HG03045 (cell line): ENCODE data around the gene VN1R5.
A peak's percentile ranks its signal among the peaks of the same experiment; 100 is the strongest.
"Not testable (repeated sequence)": the region's sequence is repeated elsewhere in the genome, so short reads cannot be mapped to it uniquely, and the experiment has no call there.

Source experiments
- ATAC-seq: cut with Tn5 transposase; IDR thresholded peaks from one replicate; pipeline ENCODE4 v1.9.1; 2021; ENCODE audit warnings: mild to moderate bottlenecking, moderate library complexity; ENCODE audit not compliant: unreplicated experiment

The VN1R5 gene

DNA sequence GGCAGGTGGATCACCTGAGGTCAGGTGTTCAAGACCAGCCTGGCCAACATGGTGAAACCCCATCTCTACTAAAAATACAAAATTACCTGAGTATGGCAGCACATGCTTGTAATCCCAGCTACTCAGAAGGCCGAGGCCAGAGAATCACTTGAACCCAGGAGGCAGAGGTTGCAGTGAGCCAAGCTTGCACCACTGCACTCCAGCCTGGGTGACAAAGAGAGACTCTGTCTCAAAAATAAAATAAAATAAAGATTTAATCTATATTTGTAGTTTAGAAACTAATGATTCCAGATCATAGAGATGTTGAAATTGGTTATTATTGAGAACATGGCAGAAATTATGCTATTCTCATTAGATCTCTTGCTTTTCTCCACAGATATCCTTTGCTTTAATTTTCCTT lies at the start of gene VN1R5:
Gene VN1R5, plus strand, starts transcription at position 301 of the 400 bp plus-strand sequence.
- not testable (repeated sequence) for ATAC-seq

DNA sequence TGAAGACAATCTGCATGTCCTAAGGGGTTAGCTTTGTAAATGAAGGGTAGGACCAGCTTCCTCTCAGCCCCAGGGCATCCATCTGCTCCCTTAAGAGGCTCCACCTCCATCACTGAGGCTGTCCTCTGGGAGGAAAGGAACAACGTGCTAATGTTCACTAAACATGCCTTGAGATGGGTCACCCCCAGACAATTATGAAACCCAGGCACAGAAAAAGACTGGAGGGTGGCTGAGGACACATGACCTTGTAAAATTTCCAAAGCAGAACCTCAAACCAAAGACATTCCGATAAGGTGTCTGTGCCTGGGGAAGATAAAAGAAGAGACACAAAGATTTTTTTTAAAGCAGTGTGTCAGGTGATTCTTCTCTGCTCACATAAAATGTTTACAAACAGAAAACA lies 46.5 kb upstream of the VN1R5 start:
- no peak for ATAC-seq

DNA sequence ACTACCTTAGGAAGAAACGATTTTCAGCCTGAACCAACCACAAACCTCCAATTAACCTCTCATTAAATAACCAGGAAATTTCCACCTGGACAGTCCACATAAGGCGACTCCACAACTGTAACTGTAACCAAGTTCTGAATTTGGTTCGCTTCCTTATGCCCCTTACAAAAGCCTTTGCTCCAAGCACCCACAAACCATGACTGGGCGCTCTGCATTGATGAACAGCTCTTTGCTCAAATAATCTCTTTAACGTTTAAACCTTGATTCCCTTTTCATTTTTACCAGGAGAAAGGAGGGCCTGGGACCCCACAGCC lies 45.9 kb upstream of the VN1R5 start:
- ATAC-seq: no peak

DNA sequence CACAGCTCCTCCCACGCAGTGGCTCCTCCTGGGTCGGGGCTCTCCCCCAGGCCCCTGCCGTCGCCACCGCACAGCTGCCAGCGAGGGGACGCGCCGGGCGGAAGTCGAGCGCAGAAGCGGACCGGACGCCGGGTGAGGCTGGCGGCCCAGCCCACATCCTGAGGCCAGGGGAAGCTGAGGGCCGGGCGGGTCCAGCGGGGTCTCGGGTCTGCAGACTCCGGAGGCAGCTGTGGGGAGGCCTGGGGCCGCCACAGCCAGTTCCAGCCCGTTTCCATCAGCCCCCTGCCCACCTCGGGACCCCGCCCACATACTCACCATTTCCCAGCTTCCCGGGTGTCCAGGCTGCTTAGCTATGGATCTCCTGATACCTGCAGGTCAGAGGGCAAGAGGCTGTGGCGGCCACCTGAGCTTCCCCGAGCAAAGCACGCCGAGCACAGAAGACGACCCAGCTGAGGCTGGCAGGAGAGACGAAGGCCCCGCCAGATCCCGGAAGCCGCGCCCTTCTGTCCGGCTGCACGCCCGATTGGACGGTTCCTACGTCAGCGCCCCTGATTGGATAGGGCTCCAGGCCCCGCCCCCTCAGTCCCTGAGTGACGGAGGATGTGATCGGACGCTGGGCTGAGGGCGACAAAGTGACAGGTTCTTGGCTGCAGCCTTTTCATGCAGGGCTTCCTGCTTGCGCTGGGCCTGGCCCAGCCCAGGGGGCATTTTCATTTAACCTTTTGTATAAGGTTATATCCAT lies 45.3 kb upstream of the VN1R5 start:
- peak; percentile 97 for ATAC-seq

DNA sequence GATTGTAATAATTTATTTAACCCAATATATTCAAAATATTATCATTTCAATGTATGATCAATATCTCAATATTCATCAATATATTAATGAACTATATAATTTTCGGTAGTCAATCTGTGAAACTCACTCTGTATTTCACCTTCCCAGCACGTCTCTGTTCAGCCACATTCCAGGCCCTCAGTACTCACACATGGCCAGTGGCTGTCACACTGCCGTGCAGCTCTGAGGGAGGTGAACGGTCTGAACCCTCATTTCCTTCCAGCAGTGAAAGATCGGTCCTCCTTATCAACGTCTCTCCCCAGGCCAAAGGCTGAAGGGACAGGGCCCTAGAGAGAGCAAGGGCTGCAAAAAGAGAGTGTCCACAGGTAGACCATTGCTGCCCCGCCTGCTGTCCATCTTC lies 44.5 kb upstream of the VN1R5 start:
- ATAC-seq: no peak

DNA sequence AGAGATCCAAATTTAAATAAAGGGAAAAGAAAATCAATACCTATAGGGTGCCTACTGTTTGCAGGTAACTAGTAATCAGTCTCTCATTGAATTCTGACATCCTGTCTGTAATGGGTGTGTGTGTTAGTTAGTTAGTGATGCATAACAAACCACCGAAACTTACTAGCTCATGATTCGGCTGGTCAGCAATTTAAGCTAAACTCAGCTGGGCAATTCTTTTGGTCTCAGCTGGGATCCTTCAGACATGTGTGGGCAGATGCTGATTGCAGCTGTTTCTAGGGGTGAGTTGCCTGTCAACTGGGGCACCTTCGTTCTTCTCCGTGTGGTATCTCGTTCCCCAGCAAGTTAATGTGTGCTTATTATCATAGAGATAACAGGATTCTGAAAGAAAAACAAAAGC lies 43.9 kb upstream of the VN1R5 start:
- peak; percentile 42 for ATAC-seq

DNA sequence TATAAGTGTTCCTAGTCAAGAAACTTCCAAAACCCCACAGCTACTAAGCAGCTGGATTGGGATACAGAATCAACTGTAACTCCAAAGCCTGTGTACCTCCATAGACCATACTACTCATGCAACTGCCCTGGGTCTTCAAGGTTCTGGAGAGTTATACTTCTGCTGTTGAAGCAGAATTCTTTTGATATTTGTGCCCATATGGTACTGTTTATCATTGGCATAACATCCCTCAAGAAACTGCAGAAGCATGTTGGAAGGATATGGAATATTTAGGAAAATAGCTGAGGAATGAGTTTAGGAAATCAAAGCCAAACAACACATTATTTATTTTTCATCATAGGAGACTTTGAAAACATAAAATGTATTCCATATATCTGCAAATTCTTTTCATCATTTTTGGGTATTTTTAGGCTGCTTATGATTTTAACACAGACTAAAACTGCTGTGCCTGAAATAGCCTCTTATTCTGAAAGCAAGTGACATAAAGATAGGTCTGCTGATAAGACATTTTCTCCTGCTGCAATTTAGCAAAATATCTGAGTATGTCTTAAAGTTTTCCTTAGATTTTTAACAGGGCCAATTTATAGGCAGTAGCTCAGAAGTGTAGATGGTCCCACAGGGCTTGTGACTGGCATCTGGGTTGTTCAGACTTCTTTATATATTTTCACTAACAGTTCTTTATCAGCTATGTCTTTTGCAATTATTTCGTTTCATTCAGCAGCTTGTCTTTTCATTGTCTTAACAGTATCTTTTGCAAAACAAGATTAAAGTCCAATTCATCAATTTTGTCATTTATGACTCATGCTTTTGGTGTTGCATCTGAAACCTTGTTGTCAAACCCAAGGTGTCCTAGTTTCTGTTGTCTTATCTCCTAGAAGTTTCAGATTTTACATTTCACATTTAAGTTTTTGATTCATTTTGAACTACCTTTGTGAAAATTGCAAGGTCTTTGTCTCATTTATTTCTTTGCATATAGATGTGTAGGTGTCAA lies 43.0 kb upstream of the VN1R5 start:
- ATAC-seq: no peak

DNA sequence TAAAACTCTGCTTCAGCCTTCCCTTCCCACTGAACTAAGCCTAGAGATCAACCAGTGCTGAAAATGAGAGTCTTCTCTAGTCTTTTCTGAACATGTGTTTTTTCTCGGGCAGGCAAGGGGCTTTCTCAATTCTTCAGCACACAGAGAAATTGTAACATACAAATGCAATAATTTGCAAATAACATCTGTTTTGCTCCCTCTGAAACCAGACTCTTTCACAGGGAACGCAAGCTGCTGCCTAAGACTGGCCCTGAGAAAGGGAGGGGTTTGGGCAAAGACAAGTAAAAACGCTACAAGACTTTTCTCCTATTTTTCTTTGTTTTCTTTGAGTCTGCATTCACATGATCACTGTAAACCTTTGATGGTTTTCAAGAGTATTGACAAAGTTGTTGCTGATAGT lies 39.6 kb upstream of the VN1R5 start:
- no peak for ATAC-seq

DNA sequence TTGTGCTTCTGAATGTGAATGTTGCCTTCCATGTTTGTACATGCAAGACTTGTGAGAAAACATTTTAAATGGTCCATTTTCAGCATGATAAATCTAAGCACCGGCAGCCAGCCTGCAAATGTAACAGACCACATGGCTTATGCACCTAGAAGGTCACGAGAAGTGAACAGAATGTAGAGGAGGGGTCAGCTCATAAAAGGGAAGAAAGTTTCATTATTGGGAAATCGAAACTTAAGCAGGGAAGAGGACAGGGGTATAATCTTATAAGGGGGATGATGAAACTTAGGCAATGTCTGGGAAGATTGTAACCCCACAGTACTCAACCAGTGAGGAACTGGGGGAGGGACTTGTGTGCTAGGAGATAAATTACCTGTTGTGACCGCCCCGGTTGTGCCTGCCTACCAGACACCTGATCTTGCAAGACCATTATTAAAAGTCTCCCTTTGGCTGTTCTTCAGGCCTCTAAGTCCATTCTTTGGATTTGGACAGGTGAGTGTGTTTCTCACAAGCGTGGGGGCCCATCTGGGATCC lies 37.7 kb upstream of the VN1R5 start:
- no peak for ATAC-seq

DNA sequence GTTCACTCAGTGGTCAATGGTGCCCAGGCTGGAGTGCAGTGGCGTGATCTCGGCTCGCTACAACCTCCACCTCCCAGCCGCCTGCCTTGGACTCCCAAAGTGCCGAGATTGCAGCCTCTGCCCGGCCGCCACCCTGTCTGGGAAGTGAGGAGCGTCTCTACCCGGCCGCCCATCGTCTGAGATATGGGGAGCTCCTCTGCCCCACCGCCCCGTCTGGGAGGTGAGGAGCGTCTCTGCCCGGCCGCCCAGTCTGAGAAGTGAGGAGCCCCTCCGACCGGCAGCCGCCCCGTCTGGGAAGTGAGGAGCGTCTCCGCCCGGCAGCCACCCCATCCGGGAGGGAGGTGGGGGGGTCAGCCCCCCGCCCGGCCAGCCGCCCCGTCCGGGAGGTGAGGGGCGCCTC lies 35.6 kb upstream of the VN1R5 start:
- ATAC-seq: not testable (repeated sequence)

DNA sequence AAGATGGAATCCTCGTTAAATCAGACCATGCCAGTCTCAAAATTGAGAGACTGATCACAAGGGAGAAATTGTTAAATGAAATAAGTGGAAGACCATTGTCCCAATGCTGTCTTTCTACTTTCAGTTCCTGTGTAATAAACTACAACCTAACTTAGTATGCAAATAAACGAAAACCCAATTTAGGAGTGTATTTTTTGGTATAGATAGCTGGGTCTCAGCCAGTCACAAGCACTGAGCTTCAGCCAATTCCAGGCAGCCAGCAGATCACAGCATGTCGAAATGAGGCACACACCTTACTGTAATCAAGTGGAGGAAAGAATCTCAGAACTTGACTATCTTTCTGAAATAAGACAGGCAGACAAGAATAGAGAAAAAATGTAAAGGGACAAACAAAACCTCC lies 33.0 kb upstream of the VN1R5 start:
- no peak for ATAC-seq

DNA sequence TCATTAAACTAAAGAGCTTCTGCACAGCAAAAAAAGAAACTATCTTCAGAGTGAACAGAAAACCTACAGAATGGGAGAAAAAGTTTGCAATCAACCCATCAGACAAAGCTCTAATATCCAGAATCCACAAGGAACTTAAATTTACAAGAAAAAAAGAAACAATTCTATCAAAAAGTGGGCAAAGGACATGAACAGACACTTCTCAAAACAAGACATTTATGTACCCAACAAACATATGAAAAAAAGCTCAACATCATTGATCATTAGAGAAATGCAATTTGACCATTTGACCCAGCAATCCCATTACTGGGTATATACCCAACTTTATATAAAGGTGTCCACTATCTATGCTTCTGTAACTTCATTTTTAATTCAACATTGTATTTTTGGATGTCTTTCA lies 31.1 kb upstream of the VN1R5 start:
- ATAC-seq: no peak

DNA sequence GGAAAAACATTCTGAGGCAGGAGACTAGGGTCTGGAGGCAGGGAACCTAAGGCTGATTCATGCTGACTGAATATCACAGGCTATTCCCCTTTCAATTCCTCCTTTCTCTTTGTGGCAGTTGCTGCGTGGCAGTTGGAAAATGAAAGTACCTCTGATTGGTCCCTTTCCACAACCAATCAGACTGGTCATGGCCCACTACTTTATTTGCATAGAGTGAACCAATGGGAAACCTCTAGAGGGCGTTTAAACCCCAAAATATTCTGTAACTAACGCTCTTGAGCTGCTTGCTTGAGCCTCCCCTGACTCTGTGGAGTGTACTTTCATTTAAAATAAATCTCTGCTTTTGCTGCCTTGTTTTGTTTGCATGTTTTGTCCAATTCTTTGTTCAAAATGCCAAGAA lies 27.7 kb upstream of the VN1R5 start:
- ATAC-seq: no peak

DNA sequence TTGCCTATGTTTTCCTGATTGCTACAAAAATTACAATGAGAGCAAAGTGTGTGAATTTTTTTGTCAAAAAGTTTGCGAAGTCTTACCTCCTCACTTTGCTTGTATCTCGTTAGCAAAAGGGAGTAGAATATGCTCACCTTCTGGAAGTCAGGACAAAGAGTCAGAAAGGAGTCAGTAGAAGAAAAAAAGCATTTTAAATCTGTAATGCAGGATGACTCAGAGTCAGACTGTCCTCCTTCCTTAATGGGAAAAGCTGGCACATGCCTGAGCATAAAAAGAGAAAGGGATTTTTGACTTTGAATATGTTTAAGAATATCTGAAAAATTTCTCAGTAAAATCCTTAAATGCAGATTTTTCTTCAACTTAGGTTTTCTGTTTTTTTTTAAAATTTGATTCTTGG lies 14.2 kb upstream of the VN1R5 start:
- no peak for ATAC-seq

DNA sequence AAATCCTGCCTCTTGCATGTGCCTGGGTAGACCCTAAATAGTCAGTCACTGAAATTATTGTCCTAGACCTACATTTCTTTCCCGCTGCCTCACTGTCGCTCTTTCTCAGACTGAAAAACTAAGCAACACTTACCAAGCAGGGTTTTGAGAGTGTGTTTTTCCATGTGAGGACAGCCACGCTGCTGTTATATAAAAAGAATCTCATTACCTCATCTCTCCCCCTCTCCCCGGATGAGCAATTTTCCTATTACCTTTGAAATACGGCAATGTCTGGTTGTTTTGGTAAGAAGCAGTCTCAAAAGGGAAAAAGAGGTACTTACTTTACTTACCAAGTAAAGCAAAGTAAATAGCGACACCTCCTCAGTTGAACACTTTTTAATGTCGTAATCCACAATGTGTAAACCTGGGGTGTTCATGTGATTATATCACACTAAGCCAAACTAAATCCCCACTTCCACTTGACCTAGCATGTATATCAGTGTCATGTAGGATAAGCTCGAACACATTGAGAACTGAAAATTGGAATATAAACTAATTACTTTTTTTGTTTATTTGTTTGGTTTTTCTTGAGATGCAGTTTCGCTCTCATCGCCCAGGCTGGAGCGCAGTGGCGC lies 12.2 kb upstream of the VN1R5 start:
- no peak for ATAC-seq

DNA sequence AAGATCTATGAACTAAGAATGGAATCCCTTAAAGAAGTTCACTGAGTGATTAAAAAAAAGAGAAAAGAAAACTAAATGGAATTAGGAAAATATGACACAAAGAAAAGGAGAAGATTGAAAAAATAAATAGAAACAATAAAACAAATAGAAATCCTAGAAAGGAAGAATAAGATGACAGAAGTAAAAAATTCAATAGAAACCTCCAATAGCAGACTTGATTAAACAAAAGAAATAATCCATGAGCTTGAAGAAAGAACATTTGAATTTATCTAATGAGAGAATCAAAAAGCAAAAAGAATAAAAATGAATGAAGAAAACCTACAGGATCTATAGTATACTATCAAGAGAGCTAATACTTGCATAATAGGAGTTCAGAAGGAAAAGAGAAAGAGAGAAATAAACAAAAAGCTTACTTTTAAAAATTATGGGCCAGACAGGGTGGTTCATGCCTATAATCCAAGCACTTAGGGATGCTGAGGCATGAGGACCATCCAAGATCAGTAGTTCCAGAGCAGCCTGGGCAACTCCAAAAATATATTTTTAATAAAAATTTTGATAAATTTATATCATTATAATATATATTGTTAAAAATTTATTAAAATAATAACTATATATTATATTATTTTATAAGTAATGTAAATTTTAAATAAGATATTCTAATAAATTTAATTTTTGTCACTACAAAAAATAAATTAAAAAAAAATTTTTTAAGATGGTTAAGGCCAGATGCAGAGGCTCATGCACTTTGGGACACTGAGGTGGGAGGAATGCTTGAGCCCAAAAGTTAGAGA lies 9.4 kb upstream of the VN1R5 start:
- ATAC-seq: no peak

DNA sequence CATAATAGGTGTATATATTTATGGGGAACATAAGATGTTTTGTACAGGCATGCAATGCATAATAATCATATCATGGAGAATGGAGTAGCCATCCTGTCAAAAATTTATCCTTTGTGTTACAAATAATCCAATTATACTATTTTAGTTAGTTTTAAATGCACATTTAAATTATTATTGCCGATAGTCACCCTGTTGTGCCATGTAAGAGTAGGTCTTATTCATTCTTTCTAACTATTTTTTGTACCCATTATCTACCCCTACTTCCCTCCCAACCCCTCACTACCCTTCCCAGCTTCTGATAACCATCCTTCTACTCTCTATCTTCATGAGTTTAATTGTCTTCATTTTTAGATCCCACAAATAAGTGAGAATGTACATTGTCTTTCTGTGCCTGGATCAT lies 8.3 kb upstream of the VN1R5 start:
- ATAC-seq: no peak

DNA sequence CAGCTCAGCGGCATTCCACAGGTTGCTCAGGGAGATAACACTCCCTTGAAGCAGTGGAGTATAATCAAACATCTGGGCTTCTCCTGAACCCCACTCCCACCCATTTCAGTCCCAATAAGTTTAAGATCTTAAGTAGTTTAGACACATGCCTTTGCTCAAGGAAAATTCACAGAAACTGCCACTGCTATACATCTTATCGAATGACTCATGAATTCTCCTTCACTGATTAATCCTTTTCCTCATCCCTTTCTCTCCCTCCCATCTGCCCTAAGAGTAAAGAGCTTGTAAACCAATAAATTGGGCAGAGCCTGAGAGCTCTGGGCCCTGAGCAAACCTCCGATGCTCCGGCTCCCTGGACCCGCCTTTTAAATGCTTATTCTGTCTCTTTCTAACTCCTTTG lies 10.2 kb downstream of the VN1R5 start:
- ATAC-seq: no peak

DNA sequence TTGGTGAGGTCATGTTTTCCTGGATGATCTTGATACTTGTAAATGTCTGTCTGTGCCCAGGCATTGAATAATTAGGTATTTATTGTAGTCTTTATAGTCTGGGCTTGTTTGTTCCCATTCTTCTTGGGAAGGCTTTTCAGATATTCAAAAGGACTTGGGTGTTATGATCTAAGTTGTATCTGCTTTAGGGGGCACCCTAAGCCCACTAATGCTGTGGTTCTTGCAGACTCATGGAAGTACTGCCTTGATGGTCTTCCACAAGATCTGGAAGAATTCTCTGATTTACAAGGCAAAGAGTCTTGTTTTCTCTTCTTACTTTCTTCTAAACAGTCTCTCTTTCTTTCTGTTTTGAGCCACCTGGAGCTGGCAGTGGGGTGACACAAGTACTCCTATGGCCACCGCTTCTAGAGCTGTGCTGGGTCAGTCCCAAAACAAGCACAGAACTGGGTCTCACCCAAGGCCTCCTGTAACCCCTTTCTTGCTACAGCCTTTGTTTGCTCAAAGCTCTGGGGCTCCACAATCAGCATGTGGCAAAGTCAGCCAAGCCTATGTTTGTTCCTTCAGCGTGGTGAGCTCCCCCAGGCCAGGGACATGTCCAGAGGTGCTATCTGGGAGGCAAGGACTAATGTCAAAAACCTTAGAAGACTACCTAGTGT lies 12.6 kb downstream of the VN1R5 start:
- ATAC-seq: no peak

DNA sequence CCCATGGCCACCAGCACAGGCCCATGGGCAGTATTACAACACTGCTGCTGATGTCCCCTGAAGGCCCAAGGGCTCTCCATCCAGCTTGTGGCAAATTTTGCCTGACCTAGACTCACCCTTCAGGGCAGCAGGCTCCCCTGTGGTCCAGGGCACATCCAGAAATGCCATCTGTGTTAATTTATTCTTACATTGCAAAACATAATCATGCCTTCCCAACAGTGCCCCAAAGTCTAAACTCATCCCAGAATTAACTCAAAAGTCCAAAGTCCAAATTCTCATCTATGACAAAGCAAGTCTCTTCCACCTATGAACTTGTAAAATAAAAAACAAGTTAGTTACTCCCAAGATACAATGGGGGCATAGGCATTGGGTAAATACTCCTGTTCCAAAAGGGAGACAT lies 13.3 kb downstream of the VN1R5 start:
- ATAC-seq: no peak
